Upper lobe of right lung (tissue), 1 donor: ENCODE results near the gene CEP68. TPM values are rescaled to one million over a fixed set of nuclear protein-coding genes. Genes with fewer than 3 reads are reported as not detected.
A peak's percentile ranks its signal among the peaks of the same experiment; 100 is the strongest.

ENCODE experiments used
- ATAC-seq: fragments of 200-7000 bp; cut with Tn5 transposase; one replicate; pipeline ENCODE4 v1.9.1; 2020; ENCODE audit warnings: mild to moderate bottlenecking, moderate library complexity
- DNase-seq: peaks from one replicate; pipeline ENCODE4 v3.0.0-alpha.2; 2020
- H3K27ac ChIP-seq: fragments of 200-600 bp; one replicate; pipeline ENCODE4 v1.8.0; 2022
- H3K27me3 ChIP-seq: fragments of 200-600 bp; one replicate; pipeline ENCODE4 v1.8.0; 2022; ENCODE audit warnings: mild to moderate bottlenecking
- H3K36me3 ChIP-seq: fragments of 200-600 bp; one replicate; pipeline ENCODE4 v1.8.0; 2022
- H3K4me1 ChIP-seq: fragments of 200-600 bp; one replicate; pipeline ENCODE4 v1.8.0; 2022
- H3K4me3 ChIP-seq: fragments of 200-600 bp; one replicate; pipeline ENCODE4 v1.8.0; 2022; ENCODE audit warnings: mild to moderate bottlenecking
- H3K9me3 ChIP-seq: fragments of 200-600 bp; one replicate; pipeline ENCODE4 v1.8.0; 2022
- intact Hi-C: fragments of 100-400 bp; cut with DNase I; formaldehyde crosslinking; loops from one replicate; pipeline ENCODE4 v1.11.0; 2022
- total RNA-seq: library from RNA; stranded (reverse); fragmentation: NEBNext Ultra II Directional; extraction: Animal tissue kit (Norgen Biotek cat#: 25700); gene quantifications from one replicate; pipeline ENCODE4 v1.2.1, GENCODE V29; 2021
- TF ChIP-seq, protein P1 (sequence below): fragments of 200-600 bp; IDR thresholded peaks from one replicate; pipeline ENCODE4 v1.8.0; 2022; ENCODE audit warnings: antibody characterized with exemption
- donor health status: DM: no; HTN: yes; CAD: no; lungs with severe emphysema.

The CEP68 gene
- total RNA-seq, 1 donor from 2014 or later = 16.0 TPM

DNA sequence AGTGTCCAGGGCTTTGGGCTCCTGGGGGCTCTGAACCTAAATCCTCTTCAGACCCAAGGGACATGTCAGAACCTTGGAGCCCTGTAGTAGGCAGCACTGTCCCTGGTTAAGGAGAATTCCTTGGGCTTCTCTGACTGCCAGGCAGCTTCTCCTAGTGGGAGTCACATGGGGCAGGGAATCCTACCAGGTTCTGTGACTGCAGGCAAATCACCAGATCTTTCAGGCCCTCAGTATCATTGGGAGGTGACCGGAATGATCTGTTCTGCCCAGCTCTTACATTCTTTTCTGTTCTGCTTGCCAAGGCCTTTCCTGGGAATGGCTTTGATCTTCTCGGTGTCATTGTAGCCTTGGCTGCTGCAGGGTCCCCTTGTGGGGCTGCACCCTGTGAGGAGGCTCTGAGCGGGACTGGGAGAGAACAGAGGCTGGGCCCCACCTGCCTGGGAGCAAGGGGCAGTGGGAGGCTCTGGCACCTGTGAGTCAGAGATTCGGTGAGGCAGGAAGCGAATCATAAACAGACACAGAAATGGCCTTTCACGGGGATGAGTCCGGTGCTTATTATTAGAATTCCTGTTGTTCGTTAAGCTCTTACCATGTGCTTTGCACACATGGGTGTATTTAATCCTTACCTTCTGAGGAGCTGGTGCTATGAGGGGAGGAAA lies 14.1 kb downstream of the CEP68 start:
- H3K9me3 ChIP-seq = no peaks in the 10 kb centered on the region
- peak overlapping the region; percentile 61 for H3K27ac ChIP-seq
- peaks cover 39% of the 10 kb centered on the region for H3K4me1 ChIP-seq
- H3K36me3 ChIP-seq = peaks cover 35% of the 10 kb centered on the region
- no peak overlapping the region for H3K4me3 ChIP-seq
- intact Hi-C loops = no loop called here
- DNase-seq = no peak
- no peaks in the 10 kb centered on the region for H3K27me3 ChIP-seq
- peak; percentile 7 for ATAC-seq
- TF ChIP-seq, protein P1, sequence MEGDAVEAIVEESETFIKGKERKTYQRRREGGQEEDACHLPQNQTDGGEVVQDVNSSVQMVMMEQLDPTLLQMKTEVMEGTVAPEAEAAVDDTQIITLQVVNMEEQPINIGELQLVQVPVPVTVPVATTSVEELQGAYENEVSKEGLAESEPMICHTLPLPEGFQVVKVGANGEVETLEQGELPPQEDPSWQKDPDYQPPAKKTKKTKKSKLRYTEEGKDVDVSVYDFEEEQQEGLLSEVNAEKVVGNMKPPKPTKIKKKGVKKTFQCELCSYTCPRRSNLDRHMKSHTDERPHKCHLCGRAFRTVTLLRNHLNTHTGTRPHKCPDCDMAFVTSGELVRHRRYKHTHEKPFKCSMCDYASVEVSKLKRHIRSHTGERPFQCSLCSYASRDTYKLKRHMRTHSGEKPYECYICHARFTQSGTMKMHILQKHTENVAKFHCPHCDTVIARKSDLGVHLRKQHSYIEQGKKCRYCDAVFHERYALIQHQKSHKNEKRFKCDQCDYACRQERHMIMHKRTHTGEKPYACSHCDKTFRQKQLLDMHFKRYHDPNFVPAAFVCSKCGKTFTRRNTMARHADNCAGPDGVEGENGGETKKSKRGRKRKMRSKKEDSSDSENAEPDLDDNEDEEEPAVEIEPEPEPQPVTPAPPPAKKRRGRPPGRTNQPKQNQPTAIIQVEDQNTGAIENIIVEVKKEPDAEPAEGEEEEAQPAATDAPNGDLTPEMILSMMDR = peak; percentile 18

DNA sequence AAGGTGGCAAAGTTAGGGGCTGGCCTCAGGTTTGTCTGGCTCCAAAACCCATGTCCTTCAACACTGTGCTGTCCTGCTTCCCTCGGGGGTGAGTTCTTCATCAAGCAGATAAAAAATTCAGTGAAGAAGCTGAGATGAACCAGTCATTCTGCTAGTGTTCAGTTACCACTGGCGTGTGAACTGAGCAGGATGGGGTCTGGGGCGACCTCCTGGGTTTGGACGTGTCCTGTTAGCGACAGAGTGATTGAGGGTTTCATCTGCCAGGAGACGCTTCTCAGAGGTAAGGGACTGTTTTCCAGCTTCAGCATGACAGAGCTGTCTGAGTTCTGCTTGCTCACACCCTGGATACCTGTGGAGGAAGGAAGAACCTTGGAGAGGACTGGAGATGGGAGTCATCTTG lies 14.6 kb downstream of the CEP68 start:
- TF ChIP-seq, protein P1 = no peak
- no peaks in the 10 kb centered on the region for H3K9me3 ChIP-seq
- H3K27me3 ChIP-seq = no peaks in the 10 kb centered on the region
- intact Hi-C loops = no loop called here
- no peak overlapping the region for H3K27ac ChIP-seq
- peaks cover 35% of the 10 kb centered on the region for H3K36me3 ChIP-seq
- DNase-seq = no peak
- H3K4me3 ChIP-seq = no peak overlapping the region
- peaks cover 39% of the 10 kb centered on the region for H3K4me1 ChIP-seq
- no peak for ATAC-seq

GRCh38 chr2:65071499-65072180 lies 15.4 kb downstream of the CEP68 start:
- Histone ChIP-seq H3K4me1 (peaks cover 43% of the 10 kb centered on the region), H3K4me3 (no peak overlapping the region), H3K27me3 (no peaks in the 10 kb centered on the region), H3K9me3 (no peaks in the 10 kb centered on the region), H3K36me3 (peaks cover 35% of the 10 kb centered on the region), H3K27ac (no peak overlapping the region)
- DNase-seq (no peak), ATAC-seq (peak; percentile 2)
- intact Hi-C loops = no loop called here
- TF ChIP-seq, protein P1 = no peak

- DNase-seq = no peak
- no peaks in the 10 kb centered on the region for H3K27me3 ChIP-seq
- H3K4me3 ChIP-seq = no peak overlapping the region
- H3K4me1 ChIP-seq = peaks cover 41% of the 10 kb centered on the region
- H3K27ac ChIP-seq = no peak overlapping the region
- peaks cover 39% of the 10 kb centered on the region for H3K36me3 ChIP-seq
- ATAC-seq = no peak
- H3K9me3 ChIP-seq = no peaks in the 10 kb centered on the region
- intact Hi-C loops = no loop called here
- TF ChIP-seq, protein P1 = no peak
Measured at GRCh38 chr2:65072181-65072970, 16.2 kb downstream of the CEP68 start.

DNA sequence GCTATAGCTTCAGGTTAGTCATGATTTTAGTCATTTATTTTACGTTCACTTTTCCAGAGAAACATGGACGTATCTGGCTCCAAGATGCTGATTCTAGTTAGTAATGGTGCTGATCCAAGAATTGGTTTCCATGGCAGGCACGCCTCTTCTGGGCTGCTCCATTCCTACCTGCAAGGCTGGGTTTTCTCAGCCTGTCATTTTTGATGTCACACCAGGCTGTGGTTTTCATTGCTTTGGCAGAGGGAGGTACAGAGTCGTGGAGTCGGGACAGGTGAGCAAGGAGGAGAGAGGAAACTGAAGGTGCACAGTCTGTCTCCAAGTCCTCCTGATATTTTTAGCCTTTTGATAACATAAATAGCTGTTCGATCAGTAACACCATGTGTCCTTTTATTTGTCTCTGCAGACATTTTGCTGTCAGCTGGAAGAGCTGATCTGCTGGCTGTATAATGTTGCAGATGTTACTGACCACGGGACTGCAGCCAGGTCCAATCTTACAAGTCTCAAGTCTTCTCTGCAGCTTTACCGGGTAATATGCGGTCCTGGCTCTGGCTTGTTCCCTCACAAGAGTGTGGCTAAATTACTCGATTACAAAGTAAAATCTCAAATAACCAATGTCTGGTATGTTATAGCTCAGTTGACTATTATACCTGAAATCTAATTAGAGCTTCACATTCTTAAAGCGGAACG lies 17.8 kb downstream of the CEP68 start:
- TF ChIP-seq, protein P1 = no peak
- Histone ChIP-seq H3K4me1 (peaks cover 34% of the 10 kb centered on the region), H3K9me3 (no peaks in the 10 kb centered on the region), H3K27ac (no peak overlapping the region), H3K27me3 (no peaks in the 10 kb centered on the region), H3K4me3 (no peak overlapping the region), H3K36me3 (peaks cover 56% of the 10 kb centered on the region)
- no peak for ATAC-seq
- DNase-seq = no peak
- intact Hi-C loops = no loop called here
